HG02623 (cell line): ENCODE data around the gene NTRK3.
"Not testable (repeated sequence)": the region's sequence is repeated elsewhere in the genome, so short reads cannot be mapped to it uniquely, and the experiment has no call there.

Experiments
- ATAC-seq: cut with Tn5 transposase; IDR thresholded peaks from one replicate; pipeline ENCODE4 v1.9.1; 2021; ENCODE audit warnings: moderate library complexity; ENCODE audit not compliant: unreplicated experiment

The NTRK3 gene

DNA sequence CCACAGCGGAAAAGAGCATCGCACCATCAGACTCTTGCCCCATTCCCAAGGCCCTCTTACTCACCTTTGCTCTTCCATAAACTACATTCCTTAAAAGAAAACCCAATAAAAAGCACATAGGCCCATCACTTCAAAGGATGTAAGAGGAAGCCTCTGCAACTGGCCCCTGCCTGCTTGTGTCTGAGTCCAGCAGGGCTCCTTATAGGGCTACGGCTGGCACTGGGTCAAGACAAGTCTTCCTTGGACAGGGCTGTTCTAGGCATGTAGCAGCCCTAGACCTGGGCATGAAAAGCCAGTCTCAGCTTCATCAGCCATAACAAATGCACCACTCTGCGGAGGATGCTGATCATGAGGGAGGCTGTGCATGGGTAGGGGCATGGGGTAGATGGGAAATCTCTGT is 218.3 kb downstream of the NTRK3 start:
- ATAC-seq, result no peak

DNA sequence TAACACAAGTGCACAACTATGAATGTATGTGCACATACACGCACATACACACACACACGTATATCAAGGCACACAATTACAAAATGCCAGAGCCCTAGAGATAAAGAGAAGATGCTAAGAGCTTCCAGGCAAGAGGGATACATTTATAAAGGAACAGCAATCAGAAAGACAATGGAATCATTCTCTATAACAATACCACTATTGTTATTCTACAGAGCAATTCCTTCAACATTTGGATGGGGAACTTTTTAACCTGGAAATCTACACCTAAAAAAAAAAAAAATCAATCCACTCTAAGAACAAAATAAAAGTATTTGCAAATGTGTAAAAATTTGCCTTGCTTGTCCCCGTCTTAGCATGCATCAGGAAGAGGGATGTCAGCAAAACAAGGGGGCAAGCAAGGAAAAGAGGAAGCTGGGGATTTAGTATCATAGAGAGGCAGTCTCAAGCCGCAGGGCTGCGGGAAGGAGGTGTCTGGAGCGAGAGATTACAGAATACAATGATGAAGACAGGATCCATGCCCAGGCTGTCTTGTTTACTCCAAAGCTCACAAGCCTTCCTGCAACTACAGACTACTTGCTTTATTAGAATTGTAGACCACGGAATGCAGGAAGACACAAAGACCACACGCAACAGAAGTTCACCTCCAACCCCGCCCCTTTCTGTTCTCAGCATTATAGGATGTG is 220.2 kb downstream of the NTRK3 start:
- no peak for ATAC-seq

- ATAC-seq, result no peak
Measured at GRCh38 chr15:88035381-88035780, 221.2 kb downstream of the NTRK3 start.

GRCh38 chr15:88033421-88033820 is 223.1 kb downstream of the NTRK3 start:
- ATAC-seq, result not testable (repeated sequence)

GRCh38 chr15:88032787-88033186 is 223.8 kb downstream of the NTRK3 start:
- ATAC-seq, result no peak

GRCh38 chr15:88031461-88031860 is 225.1 kb downstream of the NTRK3 start:
- no peak for ATAC-seq

DNA sequence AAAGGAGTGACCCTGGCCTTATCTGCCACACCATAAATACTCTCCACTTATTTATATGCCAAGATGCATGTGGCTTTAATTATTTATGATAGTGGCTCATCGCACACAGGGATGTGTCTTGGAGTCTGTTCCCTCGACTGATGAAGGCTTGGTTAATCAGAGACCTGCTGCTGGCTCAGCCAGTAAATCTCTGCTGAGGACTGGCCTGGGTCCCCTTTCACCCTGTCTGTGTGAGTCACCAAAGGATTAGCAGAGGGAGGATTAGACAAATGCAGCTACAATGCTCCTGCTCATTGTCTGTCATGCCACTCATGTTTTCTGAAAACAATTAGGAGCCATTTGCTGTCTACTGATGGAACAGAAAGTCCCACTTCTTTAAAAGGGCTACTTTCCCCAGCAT is 226.8 kb downstream of the NTRK3 start:
- no peak for ATAC-seq

- no peak for ATAC-seq
Measured at GRCh38 chr15:88028024-88028423, 228.5 kb downstream of the NTRK3 start.

- no peak for ATAC-seq
Measured at GRCh38 chr15:88023914-88024313, 232.6 kb downstream of the NTRK3 start.

DNA sequence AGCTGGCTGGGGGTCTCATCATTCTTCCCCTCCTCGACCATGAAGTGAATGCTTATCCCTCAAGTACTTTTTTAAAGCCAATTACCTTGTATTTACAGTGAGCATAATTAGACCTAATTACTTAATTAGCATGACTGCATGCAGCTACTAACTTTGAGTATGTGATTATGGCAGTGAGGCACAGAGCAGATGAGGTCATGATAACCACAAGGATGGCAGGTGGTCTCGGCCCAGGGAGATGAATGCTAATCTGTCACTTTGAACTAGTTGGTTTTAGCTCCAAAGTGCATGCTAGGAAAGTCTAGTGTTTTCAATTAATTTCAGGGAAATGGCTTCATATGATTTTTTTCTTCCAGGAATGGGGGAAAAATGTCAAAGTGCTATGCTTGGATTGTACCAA is 233.8 kb downstream of the NTRK3 start:
- no peak for ATAC-seq

GRCh38 chr15:88021601-88022000 is 234.9 kb downstream of the NTRK3 start:
- ATAC-seq, result no peak

GRCh38 chr15:88020806-88021205 is 235.7 kb downstream of the NTRK3 start:
- no peak for ATAC-seq

DNA sequence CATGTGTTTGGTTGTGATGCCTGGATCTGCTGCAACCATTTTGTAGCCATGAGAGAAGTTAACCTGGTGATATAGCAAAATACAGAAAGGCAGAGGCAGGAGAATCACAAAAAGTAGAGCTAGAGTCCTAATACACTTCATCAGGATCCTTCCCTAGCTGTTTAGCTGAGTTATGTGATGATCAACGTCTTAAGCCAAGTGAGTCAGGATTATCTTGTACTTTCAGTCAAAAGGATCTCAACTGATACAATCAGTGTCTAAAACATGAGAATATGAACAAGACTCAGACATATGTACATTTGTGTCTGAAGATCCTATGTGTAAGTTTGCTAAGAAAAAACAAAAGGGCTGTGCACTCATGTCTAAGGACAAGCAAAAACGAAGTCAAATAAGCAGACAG is 236.9 kb downstream of the NTRK3 start:
- no peak for ATAC-seq

DNA sequence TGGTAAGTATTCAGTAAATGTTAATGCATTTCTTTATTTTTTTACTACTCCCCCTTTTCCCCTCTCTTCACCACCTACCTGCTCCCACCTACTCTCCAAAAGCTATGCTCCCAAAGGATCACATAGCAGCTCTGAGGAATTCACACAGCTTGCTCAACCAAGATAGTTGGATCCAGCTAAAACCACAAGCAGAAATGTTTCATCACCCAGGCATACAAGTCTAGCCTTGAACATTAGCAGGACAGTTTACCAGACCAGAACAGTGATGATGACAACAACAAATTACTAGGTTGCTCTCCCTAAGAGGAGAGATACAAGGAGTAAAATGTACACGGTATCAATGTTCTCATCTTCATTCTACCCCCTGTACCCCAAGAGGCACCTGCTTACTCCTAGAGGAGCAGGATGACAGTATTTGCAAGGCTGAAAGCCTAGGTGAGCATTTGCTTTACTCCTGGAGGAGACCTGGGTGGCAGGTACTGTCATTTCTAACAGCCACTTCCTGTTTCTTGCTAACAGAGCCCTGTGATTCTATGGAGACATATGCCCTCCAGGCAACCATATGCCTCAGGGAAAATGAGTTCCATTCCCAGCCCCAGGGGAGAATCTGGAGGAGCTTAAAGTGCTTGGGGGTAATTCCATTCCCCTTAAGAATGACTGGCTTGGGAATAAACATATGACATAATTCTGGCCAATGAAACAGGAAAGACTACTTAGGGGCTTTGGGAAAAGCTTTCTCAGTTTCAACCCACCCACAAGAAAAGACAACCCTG is 237.5 kb downstream of the NTRK3 start:
- ATAC-seq, result no peak

- ATAC-seq, result no peak
Measured at GRCh38 chr15:88017753-88018152, 238.8 kb downstream of the NTRK3 start.

DNA sequence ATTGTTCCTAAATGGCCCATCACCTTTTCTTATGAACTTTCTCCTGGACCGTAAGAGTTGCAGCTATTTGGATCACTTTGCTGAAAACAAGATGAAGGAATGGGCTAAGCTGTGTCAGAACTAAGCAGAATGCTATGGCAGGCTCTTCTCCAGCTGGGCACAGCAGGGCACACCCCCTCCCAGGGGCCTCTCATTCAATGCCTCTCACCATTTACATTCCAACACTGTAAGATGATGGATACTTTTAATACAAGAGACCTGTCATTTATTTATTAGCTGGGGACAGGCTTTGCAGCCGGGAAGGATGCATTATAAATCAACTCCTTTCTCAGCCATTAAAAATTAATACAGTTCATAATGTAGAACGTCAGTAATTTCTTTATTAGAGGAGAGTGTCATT is 240.1 kb downstream of the NTRK3 start:
- ATAC-seq, result no peak

DNA sequence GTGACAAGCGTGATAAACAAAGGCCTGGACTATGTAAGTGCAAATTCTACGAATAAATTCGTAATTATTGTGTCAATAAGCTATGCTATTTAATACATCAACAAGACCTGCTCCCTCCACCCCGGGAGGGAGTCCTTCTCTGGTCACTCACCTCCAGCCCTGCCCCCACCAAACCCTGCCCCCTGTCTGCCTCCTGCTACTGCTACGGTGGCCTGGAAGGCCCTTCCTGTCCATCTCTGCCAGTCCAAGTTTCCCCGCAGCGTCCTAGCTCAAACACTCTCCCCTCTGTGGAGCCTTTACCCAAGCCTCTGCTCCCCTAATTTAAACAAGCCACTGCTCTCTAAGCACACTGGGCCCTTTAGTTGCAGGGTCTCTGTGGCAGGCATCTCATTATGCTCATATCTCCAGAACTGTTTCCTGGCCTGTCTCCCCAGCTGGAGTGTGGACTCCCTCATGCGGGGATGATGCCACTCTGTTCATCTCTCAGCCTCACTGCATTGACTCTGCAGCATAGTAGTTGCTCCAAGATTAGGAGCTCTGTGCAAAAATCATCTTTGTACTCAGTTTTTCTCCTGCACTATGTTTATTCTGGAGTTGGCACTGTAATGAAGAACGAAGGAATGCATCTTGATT is 241.2 kb downstream of the NTRK3 start:
- ATAC-seq, result no peak

GRCh38 chr15:88014454-88015160 is 241.9 kb downstream of the NTRK3 start:
- ATAC-seq, result no peak

DNA sequence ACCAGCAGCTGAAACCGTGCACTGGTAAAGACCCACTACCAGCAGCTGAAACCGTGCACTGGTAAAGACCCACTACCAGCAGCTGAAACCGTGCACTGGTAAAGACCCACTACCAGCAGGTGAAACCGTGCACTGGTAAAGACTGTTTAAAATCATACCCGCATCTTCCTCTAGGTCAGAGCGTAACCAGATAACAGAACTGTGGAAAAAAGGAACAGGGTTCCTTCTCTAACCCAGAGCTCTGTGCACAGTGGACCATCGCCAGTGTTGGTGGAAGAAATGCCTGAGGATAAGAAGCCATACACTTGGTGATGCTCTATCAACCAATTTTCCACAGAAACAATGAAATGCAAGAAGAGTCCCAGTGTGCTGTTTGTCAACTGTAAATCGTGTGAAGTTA is 243.4 kb downstream of the NTRK3 start:
- no peak for ATAC-seq

- ATAC-seq, result no peak
Measured at GRCh38 chr15:88012688-88013087, 243.9 kb downstream of the NTRK3 start.

- no peak for ATAC-seq
Measured at GRCh38 chr15:88012233-88012632, 244.3 kb downstream of the NTRK3 start.
